HG02642 (cell line): Measurements from ENCODE around the gene LTBR.
"Not testable (repeated sequence)": the region's sequence is repeated elsewhere in the genome, so short reads cannot be mapped to it uniquely, and the experiment has no call there.

Experiments
- ATAC-seq: cut with Tn5 transposase; IDR thresholded peaks from one replicate; pipeline ENCODE4 v1.9.1; 2021; ENCODE audit warnings: mild to moderate bottlenecking; ENCODE audit not compliant: unreplicated experiment, poor library complexity

The LTBR gene

GRCh38 chr12:6383572-6384498 is at the start of gene LTBR:
Gene LTBR, plus strand, starts transcription at chr12:6384162. Its CDS starts 197 bp downstream, at chr12:6384359.
- ATAC-seq: no peak

GRCh38 chr12:6334359-6334758 is 49.6 kb upstream of the LTBR start:
- ATAC-seq: no peak

- no peak for ATAC-seq
Observed at GRCh38 chr12:6334940-6335450, 49.0 kb upstream of the LTBR start.

- peak; percentile 70 for ATAC-seq
Observed at GRCh38 chr12:6335451-6336078, 48.4 kb upstream of the LTBR start.

- ATAC-seq: no peak
Observed at GRCh38 chr12:6336079-6336888, 47.7 kb upstream of the LTBR start.

- ATAC-seq: no peak
Observed at GRCh38 chr12:6336889-6337853, 46.8 kb upstream of the LTBR start.

- no peak for ATAC-seq
Observed at GRCh38 chr12:6337958-6338433, 46.0 kb upstream of the LTBR start.

GRCh38 chr12:6338536-6338935 is 45.4 kb upstream of the LTBR start:
- not testable (repeated sequence) for ATAC-seq

GRCh38 chr12:6338955-6339354 is 45.0 kb upstream of the LTBR start:
- ATAC-seq: no peak

- no peak for ATAC-seq
Observed at GRCh38 chr12:6340032-6340638, 43.8 kb upstream of the LTBR start.

- ATAC-seq: no peak
Observed at GRCh38 chr12:6340745-6341416, 43.1 kb upstream of the LTBR start.

GRCh38 chr12:6341417-6342139 is 42.4 kb upstream of the LTBR start, which contains the start of gene TNFRSF1A:
Gene TNFRSF1A, minus strand, starts transcription at chr12:6342076. Its CDS starts 262 bp downstream, at chr12:6341814.
- ATAC-seq: no peak

GRCh38 chr12:6342140-6342889 is 41.6 kb upstream of the LTBR start:
- no peak for ATAC-seq

- ATAC-seq: no peak
Observed at GRCh38 chr12:6343518-6343917, 40.4 kb upstream of the LTBR start.

GRCh38 chr12:6344101-6344660 is 39.8 kb upstream of the LTBR start:
- ATAC-seq: not testable (repeated sequence)

GRCh38 chr12:6345319-6346091 is 38.5 kb upstream of the LTBR start:
- no peak for ATAC-seq
